ENCODE results near the gene TMEM205.

- TF ChIP-seq CTCF (conservative IDR thresholded peaks at IDR 0.05; ENCODE audit: low read depth in 2 of 2) (no peak), JUNB (IDR thresholded peaks at IDR 0.05; ENCODE audit: unreplicated experiment) (no peak), EZH2 (IDR thresholded peaks at IDR 0.05; ENCODE audit: low read depth, unreplicated experiment) (no peak), REST (IDR thresholded peaks at IDR 0.05; ENCODE audit: unreplicated experiment) (no peak), POLR2AphosphoS5 (IDR thresholded peaks at IDR 0.05; ENCODE audit: low read depth) (no peak)
These were observed 15.9 kb downstream of the TMEM205 start for GRCh38 chr19:11330127-11330526.

Data from GM23338 (cell line).